IMR-90 (cell line): ENCODE results near the gene HNRNPM. TPM values are rescaled to one million over a fixed set of nuclear protein-coding genes. Genes with fewer than 3 reads are reported as not detected.

Experiments used
- ATAC-seq: fragments of 200-7000 bp; cut with Tn5 transposase; 2 replicates; pipeline ENCODE4 v1.9.1; 2020; ENCODE audit warnings: low read depth, mild to moderate bottlenecking, moderate library complexity
- BruUV-seq: library from RNA; stranded (reverse); fragments of 400-500 nt; replicated peaks from 2 replicates; lab custom pipeline; 2021; lab: Mats Ljungman, UMichigan
- CTCF ChIA-PET: fragments of 300-600 bp; formaldehyde crosslinking; extraction: SDS; loops from one replicate; lab custom pipeline; 2021; ENCODE audit warnings: antibody characterized with exemption; lab: Yijun Ruan, JAX
- POLR2A ChIA-PET: fragments of 300-600 bp; sonication (Branson Sonifier 250); formaldehyde crosslinking; loops from one replicate; lab custom pipeline; 2022; ENCODE audit warnings: antibody characterized with exemption; ENCODE audit not compliant: unreplicated experiment; lab: Charles Lee
- DNase-seq: peaks from one replicate; pipeline ENCODE4 v3.0.0; 2013
- H2AFZ ChIP-seq: replicated peaks from 2 replicates; pipeline ENCODE3; 2013; ENCODE audit warnings: low read length, mild to moderate bottlenecking; ENCODE audit not compliant: poor library complexity
- H2AK5ac ChIP-seq: 2 replicates; pipeline ENCODE4 v1.6.1; 2013; ENCODE audit warnings: low read depth, low read length, inconsistent platforms
- H2AK9ac ChIP-seq: replicated peaks from 2 replicates; pipeline ENCODE3; 2013; ENCODE audit warnings: mild to moderate bottlenecking, low read depth, low read length, moderate library complexity; ENCODE audit not compliant: poor library complexity
- H2BK120ac ChIP-seq: 2 replicates; pipeline ENCODE4 v1.6.1; 2013; ENCODE audit warnings: low read depth, low read length, inconsistent platforms
- H2BK15ac ChIP-seq: 3 replicates; pipeline ENCODE4 v1.6.1; 2013; ENCODE audit warnings: low read depth, low read length, inconsistent platforms
- H2BK20ac ChIP-seq: 2 replicates; pipeline ENCODE4 v1.6.1; 2013; ENCODE audit warnings: low read depth, mild to moderate bottlenecking, inconsistent platforms, low read length, moderate library complexity
- H2BK5ac ChIP-seq: 2 replicates; pipeline ENCODE4 v1.6.1; 2013; ENCODE audit warnings: mild to moderate bottlenecking, low read depth, low read length, inconsistent platforms; ENCODE audit not compliant: poor library complexity, severe bottlenecking
- H3K14ac ChIP-seq: replicated peaks from 2 replicates; pipeline ENCODE4 v1.6.1; 2013; ENCODE audit warnings: low read depth, low read length, inconsistent platforms
- H3K18ac ChIP-seq: 2 replicates; pipeline ENCODE4 v1.6.1; 2013; ENCODE audit warnings: low read depth, low read length, control low read depth
- H3K23ac ChIP-seq: 2 replicates; pipeline ENCODE4 v1.6.1; 2013; ENCODE audit warnings: low read depth, low read length, inconsistent platforms
- H3K27ac ChIP-seq: 2 replicates; pipeline ENCODE4 v1.5.1; 2013; ENCODE audit warnings: mild to moderate bottlenecking, control low read depth, low read length; ENCODE audit not compliant: insufficient read depth
- H3K27me3 ChIP-seq: 2 replicates; pipeline ENCODE4 v1.6.1; 2013; ENCODE audit warnings: low read length; ENCODE audit not compliant: control insufficient read depth, insufficient read depth
- H3K36me3 ChIP-seq: 2 replicates; pipeline ENCODE4 v1.6.1; 2013; ENCODE audit warnings: low read length, mixed read lengths; ENCODE audit not compliant: control insufficient read depth, insufficient read depth
- H3K4ac ChIP-seq: 2 replicates; pipeline ENCODE4 v1.6.1; 2013; ENCODE audit warnings: low read depth, low read length, inconsistent platforms
- H3K4me1 ChIP-seq: 2 replicates; pipeline ENCODE4 v1.6.1; 2013; ENCODE audit warnings: low read length, mixed read lengths; ENCODE audit not compliant: control insufficient read depth, insufficient read depth
- H3K4me2 ChIP-seq: 2 replicates; pipeline ENCODE4 v1.6.1; 2013; ENCODE audit warnings: low read depth, mild to moderate bottlenecking, control low read depth, low read length, moderate library complexity
- H3K4me3 ChIP-seq: 2 replicates; pipeline ENCODE4 v1.5.1; 2013; ENCODE audit warnings: low read depth, mild to moderate bottlenecking, control low read depth, low read length, moderate library complexity; ENCODE audit not compliant: insufficient read depth
- H3K56ac ChIP-seq: 2 replicates; pipeline ENCODE4 v1.6.1; 2013; ENCODE audit warnings: low read length, inconsistent platforms; ENCODE audit not compliant: insufficient read depth; ENCODE audit errors: extremely low read depth
- H3K79me1 ChIP-seq, 2 experiments: 2 replicates each; pipeline ENCODE4 v1.6.1; 2013; ENCODE audit warnings: low read length in 2 of 2, inconsistent platforms in 1 of 2, low read depth in 1 of 2
- H3K9ac ChIP-seq: 2 replicates; pipeline ENCODE4 v1.6.1; 2013; ENCODE audit warnings: low read depth, low read length, control low read depth
- H3K9me1 ChIP-seq: 2 replicates; pipeline ENCODE4 v1.6.1; 2013; ENCODE audit warnings: low read length, inconsistent platforms; ENCODE audit not compliant: insufficient read depth
- H3K9me3 ChIP-seq: 2 replicates; pipeline ENCODE4 v1.6.1; 2013; ENCODE audit warnings: low read length; ENCODE audit not compliant: control insufficient read depth, insufficient read depth
- H4K20me1 ChIP-seq: 2 replicates; pipeline ENCODE4 v1.6.1; 2013; ENCODE audit warnings: low read length, inconsistent platforms; ENCODE audit not compliant: insufficient read depth
- H4K5ac ChIP-seq: 2 replicates; pipeline ENCODE4 v1.6.1; 2013; ENCODE audit warnings: mild to moderate bottlenecking, low read depth, low read length, control low read depth
- H4K8ac ChIP-seq, 2 experiments: 2 replicates each; pipeline ENCODE4 v1.6.1; 2013; ENCODE audit warnings: low read depth in 2 of 2, low read length in 2 of 2, control low read depth in 1 of 2, inconsistent platforms in 1 of 2
- H4K91ac ChIP-seq: 2 replicates; pipeline ENCODE4 v1.6.1; 2013; ENCODE audit warnings: low read depth, low read length, inconsistent platforms; ENCODE audit not compliant: insufficient read depth
- CHD1 ChIP-seq: IDR thresholded peaks from 2 replicates; pipeline ENCODE4 v1.6.1; 2012; ENCODE audit warnings: low read depth, low read length, improper control_type of control experiment
- MAFK ChIP-seq: IDR thresholded peaks from 2 replicates; pipeline ENCODE4 v1.6.1; 2012; ENCODE audit warnings: low read depth, low read length, improper control_type of control experiment
- RAD21 ChIP-seq: IDR thresholded peaks from 2 replicates; pipeline ENCODE4 v1.6.1; 2012; ENCODE audit warnings: low read length, improper control_type of control experiment
- WGBS, 2 experiments: methylation state at CpG; one replicate each; pipeline versions ENCODE4 v1.1.5 to v1.1.7; 2013; ENCODE audit warnings: missing lambda C conversion rate in 2 of 2; ENCODE audit not compliant: insufficient read length in 1 of 2; ENCODE audit errors: extremely low coverage in 2 of 2; 5-methylcytosine and 5-hydroxymethylcytosine counted together
- dilution Hi-C: fragments of 300-500 bp; cut with HindIII; formaldehyde crosslinking; loops from one replicate; pipeline ENCODE4 v1.14.3; 2018; ENCODE audit warnings: low sequenced_read_pairs; ENCODE audit not compliant: unreplicated experiment
- in situ Hi-C: fragments of 300-500 bp; cut with MboI; formaldehyde crosslinking; loops from 3 replicates; pipeline ENCODE4 v1.14.3; 2019; ENCODE audit warnings: low sequenced_read_pairs, inconsistent platforms, mixed read lengths
- intact Hi-C: fragments of 100-400 bp; cut with micrococcal nuclease; formaldehyde crosslinking; loops from 2 replicates; pipeline ENCODE4 v1.10.0; 2022
- polyA plus RNA-seq, 3 experiments: library from polyadenylated mRNA; depleted of rRNA; stranded (reverse); fragments of >200 nt; gene quantifications; 2 replicates each; pipeline ENCODE4 v1.2.3, GENCODE V29; 2012; ENCODE audit warnings: low replicate concordance in 1 of 3
- total RNA-seq: library from RNA; depleted of rRNA; stranded (reverse); fragments of >200 nt; gene quantifications from 2 replicates; pipeline ENCODE4 v1.2.3, GENCODE V29; 2012
- TF ChIP-seq, protein P1 (sequence below): conservative IDR thresholded peaks from 2 replicates; pipeline ENCODE4 v1.5.1; 2012; ENCODE audit warnings: mild to moderate bottlenecking, low read depth, low read length, improper control_type of control experiment

The HNRNPM gene
- total and polyA plus RNA-seq, 2 of the 4 experiments (the other 2 are of a cell fraction): 75.6 to 197 TPM

DNA sequence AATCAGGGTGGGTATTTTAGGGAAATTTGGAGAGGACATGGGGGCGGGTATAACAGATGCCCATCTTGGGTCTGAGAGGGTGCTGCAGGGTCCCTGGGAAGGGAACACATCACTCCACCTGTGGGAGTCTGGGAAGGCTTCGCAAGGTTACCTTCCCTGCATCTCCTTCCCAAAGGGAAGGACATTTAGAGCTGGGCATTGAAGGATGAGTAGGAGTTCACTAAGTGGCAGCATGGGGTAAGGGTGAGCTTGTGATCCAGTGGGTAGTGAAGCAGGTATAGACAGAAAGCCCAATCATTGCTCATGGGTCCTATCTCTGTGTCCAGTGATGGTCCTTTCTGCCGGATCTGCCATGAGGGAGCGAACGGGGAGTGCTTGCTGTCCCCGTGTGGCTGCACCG is 18.5 kb upstream of the HNRNPM start:
- ChIA-PET CTCF (no interaction called here), POLR2A (no interaction called here)
- no peak overlapping the region for H3K27ac ChIP-seq

More for the DNA sequence above, 18.5 kb upstream of the HNRNPM start:
- no peaks in the 10 kb centered on the region; the same call in 1 of the 2 replicates for H3K36me3 ChIP-seq
- no peak overlapping the region for H4K91ac ChIP-seq
- no peak overlapping the region for H3K4me2 ChIP-seq
- ATAC-seq (no peak), DNase-seq (no peak)
- no peaks in the 10 kb centered on the region for H3K27me3 ChIP-seq
- no peak overlapping the region for H3K4ac ChIP-seq
- intact Hi-C loops (no loop called here), dilution Hi-C loops (no loop called here), in situ Hi-C loops (no loop called here)
- H4K5ac ChIP-seq: no peak overlapping the region
- no peaks in the 10 kb centered on the region for H3K9me3 ChIP-seq
- no peak overlapping the region for H2BK15ac ChIP-seq
- no peak for TF ChIP-seq RAD21
- TF ChIP-seq MAFK: no peak
- no peak for TF ChIP-seq CHD1
- TF ChIP-seq, protein P1, sequence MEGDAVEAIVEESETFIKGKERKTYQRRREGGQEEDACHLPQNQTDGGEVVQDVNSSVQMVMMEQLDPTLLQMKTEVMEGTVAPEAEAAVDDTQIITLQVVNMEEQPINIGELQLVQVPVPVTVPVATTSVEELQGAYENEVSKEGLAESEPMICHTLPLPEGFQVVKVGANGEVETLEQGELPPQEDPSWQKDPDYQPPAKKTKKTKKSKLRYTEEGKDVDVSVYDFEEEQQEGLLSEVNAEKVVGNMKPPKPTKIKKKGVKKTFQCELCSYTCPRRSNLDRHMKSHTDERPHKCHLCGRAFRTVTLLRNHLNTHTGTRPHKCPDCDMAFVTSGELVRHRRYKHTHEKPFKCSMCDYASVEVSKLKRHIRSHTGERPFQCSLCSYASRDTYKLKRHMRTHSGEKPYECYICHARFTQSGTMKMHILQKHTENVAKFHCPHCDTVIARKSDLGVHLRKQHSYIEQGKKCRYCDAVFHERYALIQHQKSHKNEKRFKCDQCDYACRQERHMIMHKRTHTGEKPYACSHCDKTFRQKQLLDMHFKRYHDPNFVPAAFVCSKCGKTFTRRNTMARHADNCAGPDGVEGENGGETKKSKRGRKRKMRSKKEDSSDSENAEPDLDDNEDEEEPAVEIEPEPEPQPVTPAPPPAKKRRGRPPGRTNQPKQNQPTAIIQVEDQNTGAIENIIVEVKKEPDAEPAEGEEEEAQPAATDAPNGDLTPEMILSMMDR: no peak
- 94% methylated on average over 6 of the region's 7 CpGs; no CpG with 5 or more reads in 1 of the 2 experiments for WGBS, 2 experiments
- no peak overlapping the region for H2BK120ac ChIP-seq
- no peak overlapping the region for H4K8ac ChIP-seq
- no peak overlapping the region for H3K56ac ChIP-seq
- no TSS peak for BruUV-seq
- no peak overlapping the region for H3K18ac ChIP-seq
- H2AFZ ChIP-seq: peak overlapping the region; percentile 51
- H3K9ac ChIP-seq: no peak overlapping the region
- no peaks in the 10 kb centered on the region for H4K20me1 ChIP-seq
- peaks cover 4% of the 10 kb centered on the region for H3K4me1 ChIP-seq
- H3K4me3 ChIP-seq: no peak overlapping the region
- H3K14ac ChIP-seq: no peak overlapping the region
- H2BK5ac ChIP-seq: no peak overlapping the region
- no peak overlapping the region for H3K23ac ChIP-seq
- H2BK20ac ChIP-seq: no peak overlapping the region
- 0 out of 2 replicates have a peak, but pooled peaks cover 2% of the 10 kb centered on the region for H3K9me1 ChIP-seq
- no peak overlapping the region; the same call in 1 of the 2 replicates for H2AK5ac ChIP-seq
- no peak overlapping the region for H2AK9ac ChIP-seq
- peaks cover 0 to 7% of the 10 kb centered on the region in 2 experiments; a peak in 2 of 4 replicates for H3K79me1 ChIP-seq
